GM12801 (cell line): ENCODE results near the gene SEC23A.

Source experiments
- CTCF ChIP-seq: IDR thresholded peaks from one replicate; pipeline ENCODE4 v1.5.1; 2011; ENCODE audit warnings: control low read depth; ENCODE audit not compliant: insufficient read length; ENCODE audit errors: extremely low read depth

The SEC23A gene

GRCh38 chr14:39025810-39026627 is 77.0 kb downstream of the SEC23A start:
- no peak for TF ChIP-seq CTCF

DNA sequence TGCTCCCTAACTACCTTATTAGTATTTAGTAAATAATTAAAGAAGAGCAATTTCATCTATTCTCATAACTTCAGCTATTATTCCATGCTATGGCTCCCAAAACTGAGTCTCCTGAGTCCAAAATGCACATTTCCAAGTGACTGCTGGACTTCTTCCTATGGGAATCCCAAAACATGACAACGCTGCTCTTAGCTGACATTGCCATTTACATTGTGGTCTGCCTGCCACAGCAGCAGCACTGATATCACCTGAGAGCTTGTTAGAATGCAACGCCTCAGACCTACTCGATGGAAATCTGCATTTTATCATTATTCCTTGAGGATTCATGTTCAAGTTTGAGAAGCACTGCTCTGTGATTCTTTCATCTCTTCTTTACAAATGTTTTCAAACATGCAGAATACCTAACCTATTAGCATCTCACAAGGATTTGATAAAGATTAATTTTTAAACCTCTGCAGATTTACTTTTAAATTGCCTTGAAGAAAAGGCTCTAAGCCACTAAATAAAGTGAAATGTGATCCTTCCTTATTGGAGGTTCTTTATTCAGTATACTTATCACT is 77.7 kb downstream of the SEC23A start:
- TF ChIP-seq CTCF: no peak

DNA sequence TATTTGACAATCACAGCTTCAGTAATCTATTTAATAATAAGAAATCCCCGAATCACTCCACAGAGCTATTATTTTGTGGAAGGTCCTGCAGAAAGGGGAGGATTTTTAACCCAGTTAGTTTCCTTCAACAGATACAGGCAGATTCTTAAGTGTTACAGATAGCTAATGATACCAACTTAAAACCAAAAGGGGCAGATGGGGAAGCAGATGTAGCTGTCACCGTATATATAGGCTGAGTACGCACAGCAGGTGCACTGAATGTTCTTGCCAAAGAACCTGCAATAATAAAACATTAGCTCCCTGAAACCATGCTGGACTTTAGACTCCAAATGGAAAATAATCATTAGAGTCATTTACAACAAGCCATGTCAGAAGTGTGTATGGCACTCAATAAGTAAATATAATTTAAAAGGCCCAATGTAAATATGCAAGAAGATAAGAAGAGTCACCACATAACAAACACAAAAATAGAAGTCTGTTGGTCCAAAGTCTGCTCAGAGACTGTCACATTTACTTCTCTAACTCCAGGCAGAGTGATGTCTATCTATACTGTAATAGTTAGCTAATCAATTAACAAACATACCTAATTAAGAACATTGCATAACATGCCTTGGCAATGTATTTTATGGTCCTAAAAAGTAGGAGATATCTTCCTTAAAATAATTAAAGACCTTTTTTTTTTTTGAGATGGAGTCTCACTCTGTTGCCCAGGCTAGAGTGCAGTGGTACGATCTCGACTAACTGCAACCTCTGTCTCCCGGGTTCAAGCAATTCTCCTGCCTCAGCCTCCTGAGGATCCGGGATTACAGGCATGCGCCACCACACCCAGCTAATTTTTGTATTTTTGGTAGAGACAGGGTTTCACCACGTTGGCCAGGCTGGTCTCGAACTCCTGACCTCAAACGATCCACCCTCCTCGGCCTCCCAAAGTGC is 78.8 kb downstream of the SEC23A start:
- TF ChIP-seq CTCF: no peak

- no peak for TF ChIP-seq CTCF
Measured at GRCh38 chr14:39016733-39017095, 86.3 kb downstream of the SEC23A start.

GRCh38 chr14:39015964-39016577 is 87.0 kb downstream of the SEC23A start:
- no peak for TF ChIP-seq CTCF

DNA sequence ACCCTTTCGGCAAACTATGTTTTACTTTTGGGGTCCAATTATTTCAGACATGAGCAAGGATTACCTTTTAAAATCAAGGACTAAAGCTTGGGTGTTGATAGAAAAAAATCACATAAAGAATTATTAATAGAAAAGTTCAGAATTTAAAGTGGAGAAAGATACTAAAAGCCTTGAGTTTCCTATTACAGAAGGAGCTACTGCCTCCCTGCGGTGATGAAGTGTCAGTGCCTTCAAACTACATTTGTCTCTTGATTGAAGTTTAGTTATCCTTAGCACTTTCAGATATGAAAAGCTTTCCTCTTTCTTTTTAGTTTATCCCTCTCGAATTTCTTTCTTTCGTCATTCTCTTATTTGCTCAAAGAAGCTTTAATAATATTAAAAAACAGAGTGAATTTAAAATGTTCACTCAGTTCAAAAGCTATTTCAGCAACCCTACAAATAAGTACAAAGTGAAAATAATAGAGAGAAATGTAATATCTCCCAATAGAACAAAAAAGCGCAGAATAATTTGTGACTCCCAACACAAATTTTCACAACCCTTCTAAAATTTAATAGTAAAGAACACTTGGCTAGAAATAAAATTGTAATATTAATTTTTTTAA is 87.6 kb downstream of the SEC23A start:
- no peak for TF ChIP-seq CTCF
